HepG2 (cell line): ENCODE data around the gene PSMD12. TPM values are rescaled to one million over a fixed set of nuclear protein-coding genes. Genes with fewer than 3 reads are reported as not detected.

Source experiments
- ATAC-seq: fragments of 200-7000 bp; cut with Tn5 transposase; 3 replicates; pipeline ENCODE4 v1.9.1; 2020; ENCODE audit warnings: mild to moderate bottlenecking, moderate library complexity
- BruUV-seq: library from RNA; stranded (reverse); fragments of 400-500 nt; replicated peaks from 2 replicates; lab custom pipeline; 2021; lab: Mats Ljungman, UMichigan
- CTCF ChIA-PET: fragments of 300-600 bp; formaldehyde crosslinking; extraction: SDS; loops from one replicate; lab custom pipeline; 2021; ENCODE audit warnings: low total read pairs, inconsistent platforms, low intra/inter-chr PET ratio; lab: Yijun Ruan, JAX
- POLR2A ChIA-PET: fragments of 350-600 bp; sonication (Branson Sonifier 250); formaldehyde crosslinking; loops from one replicate; lab custom pipeline; 2020; ENCODE audit warnings: antibody characterized with exemption, inconsistent platforms; lab: Yijun Ruan, JAX
- DNase-seq: peaks from one replicate; pipeline ENCODE4 v3.0.0-alpha.2; 2015; ENCODE audit warnings: low spot score
- FAIRE-seq: peaks from 3 replicates; lab custom pipeline; 2011; peaks lifted over from hg19 to GRCh38; lab: Jason Lieb, UNC
- H2AFZ ChIP-seq: one replicate; pipeline ENCODE4 v1.6.1; 2011; ENCODE audit warnings: low read length, inconsistent platforms
- H3K27ac ChIP-seq: fragments of 300-600 bp; 3 replicates; pipeline ENCODE4 v1.8.0; 2011; ENCODE audit warnings: mixed run types, mild to moderate bottlenecking, mixed read lengths, low read length, inconsistent platforms; ENCODE audit not compliant: insufficient read depth; ENCODE audit errors: extremely low read length
- H3K27me3 ChIP-seq, 2 experiments: fragments of 200-600 bp in 1 of 2; 2 replicates in 1 of 2; 3 replicates in 1 of 2; pipeline versions ENCODE4 v1.6.0 to v1.8.0; 2011; ENCODE audit warnings: low read length in 2 of 2, mild to moderate bottlenecking in 2 of 2, moderate library complexity in 2 of 2, inconsistent platforms in 1 of 2; ENCODE audit not compliant: insufficient read depth in 2 of 2, control insufficient read depth in 1 of 2
- H3K36me3 ChIP-seq, 2 experiments: fragments of 200-600 bp in 1 of 2; replicated peaks in 1 of 2; 2 replicates in 1 of 2; 3 replicates in 1 of 2; pipeline versions ENCODE4 v1.5.1 to v1.8.0; 2011; ENCODE audit warnings: low read length in 2 of 2, inconsistent platforms in 1 of 2; ENCODE audit not compliant: insufficient read depth in 2 of 2, control insufficient read depth in 1 of 2
- H3K4me1 ChIP-seq: 2 replicates; pipeline ENCODE4 v1.5.1; 2012; ENCODE audit warnings: low read length, inconsistent platforms; ENCODE audit not compliant: insufficient read depth
- H3K4me2 ChIP-seq: 2 replicates; pipeline ENCODE4 v1.6.0; 2011; ENCODE audit warnings: low read depth, low read length, inconsistent platforms
- H3K4me3 ChIP-seq, 3 experiments: fragments of 200-600 bp in 1 of 3; sonication (generic), shearing (Covaris generic) in 1 of 3; replicated peaks in 1 of 3; 2 replicates each; pipeline ENCODE4 v1.5.1; 2011 to 2016; ENCODE audit warnings: low read length in 3 of 3, inconsistent platforms in 2 of 3, low read depth in 2 of 3, mild to moderate bottlenecking in 2 of 3, control low read depth in 1 of 3, mixed read lengths in 1 of 3; ENCODE audit not compliant: insufficient read depth in 1 of 3
- H3K79me2 ChIP-seq: one replicate; pipeline ENCODE4 v1.6.1; 2011; ENCODE audit warnings: low read length, inconsistent platforms; ENCODE audit not compliant: insufficient read depth
- H3K9ac ChIP-seq: 2 replicates; pipeline ENCODE4 v1.6.0; 2011; ENCODE audit warnings: mild to moderate bottlenecking, low read depth, low read length, inconsistent platforms; ENCODE audit not compliant: insufficient read depth
- H3K9me3 ChIP-seq: 2 replicates; pipeline ENCODE4 v1.5.1; 2012; ENCODE audit warnings: mild to moderate bottlenecking, low read length
- H4K20me1 ChIP-seq: 2 replicates; pipeline ENCODE4 v1.6.0; 2011; ENCODE audit warnings: inconsistent platforms, mild to moderate bottlenecking, low read length, moderate library complexity; ENCODE audit not compliant: insufficient read depth
- CHD4 ChIP-seq: fragments of 200-600 bp; sonication (generic); IDR thresholded peaks from 2 replicates; pipeline ENCODE4 v1.7.0; 2017; ENCODE audit warnings: mild to moderate bottlenecking, low read length, borderline replicate concordance
- POLR2AphosphoS2 ChIP-seq: IDR thresholded peaks from 2 replicates; pipeline ENCODE4 v1.6.1; 2011; ENCODE audit warnings: low read depth, low read length, improper control_type of control experiment
- ZFP36 ChIP-seq: fragments of 150-350 bp; IDR thresholded peaks from 2 replicates; pipeline ENCODE4 v1.6.1; 2018; ENCODE audit warnings: borderline replicate concordance, low read length, low read depth; ENCODE audit not compliant: partially characterized antibody
- ZNF17 ChIP-seq: sonication (generic); formaldehyde crosslinking; IDR thresholded peaks from 2 replicates; pipeline ENCODE4 v1.5.0; 2020; ENCODE audit warnings: mild to moderate bottlenecking, missing genetic modification reagents
- ZNF652 ChIP-seq: IDR thresholded peaks from 2 replicates; pipeline ENCODE4 v1.6.1; 2016; ENCODE audit warnings: low read depth, borderline replicate concordance
- ZNF816 ChIP-seq: sonication (generic); formaldehyde crosslinking; IDR thresholded peaks from 2 replicates; pipeline ENCODE4 v1.8.0; 2022; ENCODE audit warnings: missing genetic modification reagents, mild to moderate bottlenecking, borderline replicate concordance
- WGBS: methylation state at CpG from one replicate; pipeline ENCODE4 v1.1.6; 2017; ENCODE audit warnings: low lambda C conversion rate; 5-methylcytosine and 5-hydroxymethylcytosine counted together
- in situ Hi-C: cut with HindIII; loops from 2 replicates; pipeline ENCODE4 v1.10.0; 2017; ENCODE audit warnings: low pct_unique_long_range_greater_than_20kb; ENCODE audit not compliant: extremely low pct_ligation_motif_present
- intact Hi-C: fragments of 100-400 bp; cut with micrococcal nuclease; formaldehyde crosslinking; loops from one replicate; pipeline ENCODE4 v1.10.0; 2022; ENCODE audit not compliant: unreplicated experiment
- polyA plus RNA-seq, 8 experiments: library from polyadenylated mRNA; depleted of rRNA in 3 of 8; stranded (reverse) in 7 of 8; unstranded in 1 of 8; fragments of >200 nt; fragmentation: Illumina TruSeq in 4 of 8; extraction: Trizol in 4 of 8; gene quantifications; 2 replicates each; pipeline versions ENCODE4 v1.2.1 to v1.2.3, GENCODE V29; 2011 to 2016; ENCODE audit warnings: low read depth in 4 of 8, missing spikeins in 1 of 8, mixed read lengths in 1 of 8; ENCODE audit not compliant: insufficient read depth in 1 of 8
- total RNA-seq, 5 experiments: library from RNA; depleted of rRNA; stranded (reverse); fragments of >200 nt; fragmentation: Illumina TruSeq; extraction: Trizol; gene quantifications; 2 replicates each; pipeline ENCODE4 v1.2.3, GENCODE V29; 2016; ENCODE audit warnings: low read depth in 1 of 5
- TF ChIP-seq, protein P1 (sequence below): sonication (generic); formaldehyde crosslinking; IDR thresholded peaks from 2 replicates; pipeline ENCODE4 v1.8.0; 2022; ENCODE audit warnings: missing genetic modification reagents, low read depth, mild to moderate bottlenecking, borderline replicate concordance
- TF ChIP-seq, protein P2 (sequence below), 2 experiments: IDR thresholded peaks; 2 replicates each; pipeline ENCODE4 v1.6.1; 2011 to 2012; ENCODE audit warnings: low read length in 2 of 2, borderline replicate concordance in 1 of 2, low read depth in 1 of 2, mild to moderate bottlenecking in 1 of 2, moderate library complexity in 1 of 2

PSMD12 gene
- total and polyA plus RNA-seq, 2 of the 13 experiments (the other 11 are each of a cell fraction or from before 2014, with no cell fraction given) = 27.4 to 71.7 TPM

DNA sequence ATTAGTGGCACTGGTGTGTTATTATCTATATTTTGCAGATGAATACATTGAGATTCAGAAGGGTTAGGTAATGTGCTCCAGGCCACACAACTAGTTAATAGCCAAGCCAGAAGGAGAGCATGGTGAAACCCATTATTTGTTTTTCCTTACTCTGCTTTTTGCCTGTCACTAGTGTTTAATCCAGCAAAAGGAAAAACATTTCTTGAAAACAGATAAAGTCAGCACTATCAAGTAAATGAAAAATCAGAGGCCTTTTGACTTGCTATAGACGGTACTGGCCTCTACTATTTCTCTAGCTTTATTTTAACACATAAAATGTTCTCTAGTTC, 15.5 kb upstream of the PSMD12 start:
- no peaks in the 10 kb centered on the region for H3K79me2 ChIP-seq
- in situ Hi-C loops = no loop called here
- BruUV-seq = no TSS peak
- DNase-seq = no peak
- no peaks in the 10 kb centered on the region for H3K27me3 ChIP-seq
- intact Hi-C loops = no loop called here
- H2AFZ ChIP-seq = no peak overlapping the region
- 30% methylated on average over 1 of the region's 1 CpG for WGBS
- POLR2A ChIA-PET = interaction anchor here (1.0 kb wide), 1 partner anchor 94 kb away, joined by 3 read pairs; no protein-coding TSS in a partner anchor
- no peak for ATAC-seq
- H3K9me3 ChIP-seq = no peaks in the 10 kb centered on the region
- peaks cover 20% of the 10 kb centered on the region for H3K4me1 ChIP-seq
- H3K4me2 ChIP-seq = no peak overlapping the region
- CTCF ChIA-PET = no interaction called here
- H3K4me3 ChIP-seq = no peak overlapping the region
- no peak overlapping the region for H3K9ac ChIP-seq
- no peaks in the 10 kb centered on the region for H3K36me3 ChIP-seq
- TF ChIP-seq, protein P1, sequence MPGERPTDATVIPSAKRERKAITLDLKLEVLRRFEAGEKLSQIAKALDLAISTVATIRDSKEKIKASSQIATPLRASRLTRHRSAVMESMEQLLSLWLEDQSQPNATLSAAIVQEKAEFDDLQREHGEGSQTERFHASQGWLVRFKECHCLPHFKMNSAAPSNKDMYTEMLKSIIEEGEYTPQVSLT (CRISPR knock-in tag) = no peak
- 0 out of 2 replicates have a peak, but pooled peaks have one; percentile 28 for TF ChIP-seq ZNF816 (CRISPR knock-in tag)
- TF ChIP-seq ZFP36 = no peak
- peak; percentile 75; the same call in 1 of the 2 replicates for TF ChIP-seq ZNF652 (CRISPR knock-in tag)
- no peak for TF ChIP-seq CHD4
- TF ChIP-seq ZNF17 (CRISPR knock-in tag) = no peak
- TF ChIP-seq, protein P2, sequence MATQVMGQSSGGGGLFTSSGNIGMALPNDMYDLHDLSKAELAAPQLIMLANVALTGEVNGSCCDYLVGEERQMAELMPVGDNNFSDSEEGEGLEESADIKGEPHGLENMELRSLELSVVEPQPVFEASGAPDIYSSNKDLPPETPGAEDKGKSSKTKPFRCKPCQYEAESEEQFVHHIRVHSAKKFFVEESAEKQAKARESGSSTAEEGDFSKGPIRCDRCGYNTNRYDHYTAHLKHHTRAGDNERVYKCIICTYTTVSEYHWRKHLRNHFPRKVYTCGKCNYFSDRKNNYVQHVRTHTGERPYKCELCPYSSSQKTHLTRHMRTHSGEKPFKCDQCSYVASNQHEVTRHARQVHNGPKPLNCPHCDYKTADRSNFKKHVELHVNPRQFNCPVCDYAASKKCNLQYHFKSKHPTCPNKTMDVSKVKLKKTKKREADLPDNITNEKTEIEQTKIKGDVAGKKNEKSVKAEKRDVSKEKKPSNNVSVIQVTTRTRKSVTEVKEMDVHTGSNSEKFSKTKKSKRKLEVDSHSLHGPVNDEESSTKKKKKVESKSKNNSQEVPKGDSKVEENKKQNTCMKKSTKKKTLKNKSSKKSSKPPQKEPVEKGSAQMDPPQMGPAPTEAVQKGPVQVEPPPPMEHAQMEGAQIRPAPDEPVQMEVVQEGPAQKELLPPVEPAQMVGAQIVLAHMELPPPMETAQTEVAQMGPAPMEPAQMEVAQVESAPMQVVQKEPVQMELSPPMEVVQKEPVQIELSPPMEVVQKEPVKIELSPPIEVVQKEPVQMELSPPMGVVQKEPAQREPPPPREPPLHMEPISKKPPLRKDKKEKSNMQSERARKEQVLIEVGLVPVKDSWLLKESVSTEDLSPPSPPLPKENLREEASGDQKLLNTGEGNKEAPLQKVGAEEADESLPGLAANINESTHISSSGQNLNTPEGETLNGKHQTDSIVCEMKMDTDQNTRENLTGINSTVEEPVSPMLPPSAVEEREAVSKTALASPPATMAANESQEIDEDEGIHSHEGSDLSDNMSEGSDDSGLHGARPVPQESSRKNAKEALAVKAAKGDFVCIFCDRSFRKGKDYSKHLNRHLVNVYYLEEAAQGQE (IDR thresholded peaks at IDR 0.05; ENCODE audit: borderline replicate concordance in 1 of 2, low read depth in 1 of 2, low read length in 2 of 2) = no peak
- no peak for TF ChIP-seq POLR2AphosphoS2
- H3K27ac ChIP-seq = no peak overlapping the region
- no peaks in the 10 kb centered on the region for H4K20me1 ChIP-seq
- no peak for FAIRE-seq
